ENCODE results near the gene CCR5AS.

DNA sequence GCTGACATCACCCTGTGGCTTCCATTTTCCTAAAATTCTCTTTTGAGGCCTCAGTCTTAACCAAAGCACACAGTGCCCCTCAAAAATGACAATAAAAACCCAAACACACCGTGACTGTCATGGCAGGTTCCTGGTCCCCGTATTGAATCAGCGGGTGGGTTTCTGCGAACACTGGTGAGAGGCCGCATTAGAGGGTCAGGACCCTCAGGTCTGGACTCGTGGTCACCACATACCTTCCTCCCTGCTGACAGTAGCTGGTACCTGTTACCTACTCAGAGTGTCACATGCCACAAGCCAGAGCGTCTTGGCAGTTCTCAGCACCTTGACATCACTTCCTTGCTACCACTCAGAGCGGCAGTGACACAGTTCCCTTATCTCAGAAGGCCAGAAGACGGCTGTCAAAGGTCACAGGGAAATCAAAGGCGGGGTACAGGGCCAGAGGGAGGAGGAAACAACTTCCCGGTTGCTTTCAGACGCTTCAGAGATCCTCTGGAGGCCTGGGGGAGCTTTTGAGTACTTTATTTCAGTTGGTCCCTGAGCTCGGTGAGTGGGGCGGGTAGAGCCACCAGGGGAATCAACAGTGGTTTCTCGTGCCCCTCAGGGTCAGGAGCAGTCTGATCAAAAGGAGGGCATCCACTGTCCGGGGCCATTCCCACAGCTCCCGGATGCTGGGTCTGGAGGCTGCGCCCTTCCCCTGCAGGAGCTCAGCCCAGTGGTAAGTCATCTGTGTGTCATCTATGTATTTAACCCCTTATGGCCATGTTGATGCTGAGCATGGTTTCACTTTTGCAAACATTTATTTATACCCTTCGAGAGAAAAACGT is at the start of gene CCR5AS, which contains the start of gene CCRL2:
- TF ChIP-seq, protein P1, sequence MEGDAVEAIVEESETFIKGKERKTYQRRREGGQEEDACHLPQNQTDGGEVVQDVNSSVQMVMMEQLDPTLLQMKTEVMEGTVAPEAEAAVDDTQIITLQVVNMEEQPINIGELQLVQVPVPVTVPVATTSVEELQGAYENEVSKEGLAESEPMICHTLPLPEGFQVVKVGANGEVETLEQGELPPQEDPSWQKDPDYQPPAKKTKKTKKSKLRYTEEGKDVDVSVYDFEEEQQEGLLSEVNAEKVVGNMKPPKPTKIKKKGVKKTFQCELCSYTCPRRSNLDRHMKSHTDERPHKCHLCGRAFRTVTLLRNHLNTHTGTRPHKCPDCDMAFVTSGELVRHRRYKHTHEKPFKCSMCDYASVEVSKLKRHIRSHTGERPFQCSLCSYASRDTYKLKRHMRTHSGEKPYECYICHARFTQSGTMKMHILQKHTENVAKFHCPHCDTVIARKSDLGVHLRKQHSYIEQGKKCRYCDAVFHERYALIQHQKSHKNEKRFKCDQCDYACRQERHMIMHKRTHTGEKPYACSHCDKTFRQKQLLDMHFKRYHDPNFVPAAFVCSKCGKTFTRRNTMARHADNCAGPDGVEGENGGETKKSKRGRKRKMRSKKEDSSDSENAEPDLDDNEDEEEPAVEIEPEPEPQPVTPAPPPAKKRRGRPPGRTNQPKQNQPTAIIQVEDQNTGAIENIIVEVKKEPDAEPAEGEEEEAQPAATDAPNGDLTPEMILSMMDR (IDR thresholded peaks at IDR 0.05) = no peak
- no peak for TF ChIP-seq EZH2phosphoT487 (IDR thresholded peaks at IDR 0.05)
- TF ChIP-seq EZH2 (IDR thresholded peaks at IDR 0.05) = no peak

All from neural progenitor cell (in vitro differentiated cells).